ENCODE data around the gene CLEC17A.

CLEC17A gene

DNA sequence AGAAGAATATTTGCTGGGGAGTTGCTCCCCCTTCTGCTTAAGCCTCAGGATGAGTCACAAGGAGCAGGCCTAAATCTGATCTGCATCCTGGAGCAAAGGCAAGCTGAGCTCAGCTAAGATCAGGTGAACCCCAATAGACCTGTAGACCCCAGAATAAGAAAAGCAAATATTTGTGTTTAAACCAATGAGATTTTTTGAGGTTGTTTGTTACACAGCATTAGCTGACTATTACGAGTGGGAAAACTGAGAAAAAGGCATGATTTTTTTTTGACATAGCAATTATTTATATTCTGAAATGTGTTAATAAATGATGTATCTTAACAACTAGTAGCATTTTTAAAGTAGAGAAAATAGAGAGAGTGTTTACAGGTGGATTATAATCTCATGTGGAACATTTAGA is 46.7 kb downstream of the CLEC17A start:
- Mint-ChIP-seq H3K4me3 (no peak overlapping the region), H3K36me3 (ENCODE audit: low read depth) (no peaks in the 10 kb centered on the region), H3K27ac (no peak overlapping the region), H3K9me3 (peaks cover 15% of the 10 kb centered on the region), H3K4me1 (ENCODE audit: low read depth) (no peaks in the 10 kb centered on the region), H3K27me3 (ENCODE audit: low read depth) (no peaks in the 10 kb centered on the region)

DNA sequence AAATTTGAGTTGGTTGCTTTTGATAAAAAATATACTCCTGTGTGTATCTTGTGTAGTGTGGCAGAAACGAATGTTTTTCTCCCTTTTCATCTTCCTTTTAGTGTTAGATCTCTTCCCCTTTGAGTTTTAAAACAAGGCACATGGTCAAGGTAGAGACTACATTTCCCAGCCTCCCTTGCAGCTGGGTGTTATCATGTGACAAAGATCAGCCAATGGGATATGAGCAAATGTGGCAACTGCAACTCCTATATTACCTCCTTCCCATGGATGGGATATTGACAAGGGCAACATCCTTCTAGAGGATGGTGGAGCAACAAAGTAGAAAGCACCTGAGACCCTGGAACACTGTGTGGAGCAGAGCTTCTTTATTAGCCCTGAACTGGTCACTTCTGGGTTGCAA is 49.4 kb downstream of the CLEC17A start:
- no peaks in the 10 kb centered on the region for H3K36me3 Mint-ChIP-seq (ENCODE audit: low read depth)

DNA sequence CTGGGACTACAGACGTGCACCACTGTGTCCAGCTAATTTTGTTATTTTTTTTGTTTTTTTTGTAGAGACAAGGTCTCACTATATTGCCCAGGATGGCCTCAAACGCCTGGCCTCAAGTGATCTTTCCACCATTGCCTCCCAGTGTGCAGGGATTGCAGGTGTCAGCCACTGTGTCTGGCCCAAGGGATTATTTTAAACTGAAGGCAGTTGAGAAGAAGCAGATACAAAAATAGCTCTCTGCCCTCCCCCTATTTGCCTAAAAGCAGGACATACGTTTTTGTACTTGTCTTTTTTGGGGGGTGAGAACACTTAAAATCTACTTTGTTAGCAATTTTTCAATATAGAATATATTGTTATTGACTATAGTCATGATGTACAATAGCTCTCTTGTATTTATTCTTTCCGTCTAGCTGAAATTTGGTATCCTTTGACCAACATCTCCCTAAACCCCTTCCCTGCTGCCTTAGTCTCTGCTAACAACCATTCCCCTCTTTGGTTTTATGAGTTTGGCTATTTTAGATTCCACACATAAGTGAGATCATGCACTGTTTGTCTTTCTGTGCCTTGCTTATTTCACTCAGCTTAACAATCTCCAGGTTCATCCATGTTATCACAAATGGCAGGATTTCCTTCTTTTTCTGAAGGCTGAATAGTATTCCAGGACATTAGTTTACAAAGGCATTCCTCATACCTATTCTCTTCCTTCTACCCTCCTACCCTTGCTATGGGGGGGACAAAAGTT is 56.8 kb downstream of the CLEC17A start:
- H3K27me3 Mint-ChIP-seq (ENCODE audit: low read depth) = no peaks in the 10 kb centered on the region
- H3K4me1 Mint-ChIP-seq (ENCODE audit: low read depth) = no peaks in the 10 kb centered on the region
- peaks cover 20% of the 10 kb centered on the region for H3K9me3 Mint-ChIP-seq
- H3K27ac Mint-ChIP-seq = no peak overlapping the region
- no peak overlapping the region for H3K4me3 Mint-ChIP-seq
- no peaks in the 10 kb centered on the region for H3K36me3 Mint-ChIP-seq (ENCODE audit: low read depth)

More for the DNA sequence above, 49.4 kb downstream of the CLEC17A start:
- Mint-ChIP-seq H3K4me3 (no peak overlapping the region), H3K27me3 (ENCODE audit: low read depth) (no peaks in the 10 kb centered on the region), H3K4me1 (ENCODE audit: low read depth) (no peaks in the 10 kb centered on the region), H3K27ac (no peak overlapping the region), H3K9me3 (peaks cover 12% of the 10 kb centered on the region)

DNA sequence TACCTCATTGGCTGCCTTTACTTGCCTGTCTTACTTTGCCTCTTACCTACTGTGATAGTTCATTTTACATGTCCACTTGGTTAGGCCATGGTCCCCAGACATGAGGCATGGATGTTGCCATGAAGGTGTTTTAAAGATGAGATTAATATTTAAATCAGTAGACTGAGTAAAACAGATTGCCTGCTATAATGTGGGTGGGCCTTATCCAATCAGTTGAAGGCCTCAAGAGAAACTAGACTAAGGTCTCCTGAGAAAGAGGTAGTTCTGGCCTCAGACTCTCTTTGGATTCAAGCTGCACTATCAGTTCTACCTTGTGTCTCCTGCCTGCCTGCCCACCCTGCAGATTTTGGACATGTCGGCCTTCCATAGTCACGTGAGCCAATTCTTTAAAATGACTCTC is 65.6 kb downstream of the CLEC17A start:
- Mint-ChIP-seq H3K27ac (no peak overlapping the region), H3K36me3 (ENCODE audit: low read depth) (no peaks in the 10 kb centered on the region), H3K9me3 (peaks cover 5% of the 10 kb centered on the region), H3K27me3 (ENCODE audit: low read depth) (peaks cover 3% of the 10 kb centered on the region), H3K4me1 (ENCODE audit: low read depth) (no peaks in the 10 kb centered on the region), H3K4me3 (no peak overlapping the region)

DNA sequence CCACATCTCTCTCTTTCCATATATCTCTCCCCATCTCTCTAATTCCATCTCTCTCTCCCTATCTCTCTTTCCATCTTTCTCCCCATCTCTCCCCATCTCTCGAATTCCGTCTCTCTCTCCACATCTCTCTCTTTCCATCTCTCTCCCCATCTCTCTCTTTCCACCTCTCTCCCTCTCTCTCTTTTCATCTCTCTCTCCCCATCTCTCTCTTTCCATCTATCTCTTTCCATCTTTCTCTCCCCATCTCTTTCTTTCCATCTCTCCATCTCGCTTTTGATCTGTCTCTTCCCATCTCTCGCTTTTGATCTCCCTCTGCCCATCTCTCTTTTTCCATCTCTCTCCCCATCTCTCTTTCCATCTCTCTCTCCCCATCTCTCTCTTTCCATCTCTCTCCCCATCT is 66.1 kb downstream of the CLEC17A start:
- no peaks in the 10 kb centered on the region for H3K4me1 Mint-ChIP-seq (ENCODE audit: low read depth)
- H3K27ac Mint-ChIP-seq = no peak overlapping the region
- peaks cover 3% of the 10 kb centered on the region for H3K27me3 Mint-ChIP-seq (ENCODE audit: low read depth)
- H3K36me3 Mint-ChIP-seq (ENCODE audit: low read depth) = no peaks in the 10 kb centered on the region
- no peak overlapping the region for H3K4me3 Mint-ChIP-seq
- peaks cover 5% of the 10 kb centered on the region for H3K9me3 Mint-ChIP-seq

DNA sequence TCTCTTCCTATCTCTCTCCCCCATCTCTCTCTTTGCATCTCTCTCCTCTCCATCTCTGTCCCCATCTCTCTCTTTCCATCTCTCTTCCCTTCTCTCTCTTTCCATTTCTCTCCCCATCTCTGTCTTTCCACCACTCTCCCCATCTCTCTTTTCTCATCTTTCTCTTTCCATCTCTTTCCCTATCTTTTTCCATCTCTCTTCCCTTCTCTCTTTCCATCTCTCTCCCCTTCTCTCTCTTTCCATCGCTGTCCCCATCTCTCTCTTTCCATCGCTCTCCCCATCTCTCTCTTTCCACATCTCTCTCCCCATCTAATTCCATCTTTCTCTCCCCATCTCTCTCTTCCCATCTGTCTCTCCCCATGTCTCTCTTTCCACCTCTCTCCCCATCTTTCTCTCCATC is 67.3 kb downstream of the CLEC17A start:
- Mint-ChIP-seq H3K4me3 (no peak overlapping the region), H3K4me1 (ENCODE audit: low read depth) (no peaks in the 10 kb centered on the region), H3K36me3 (ENCODE audit: low read depth) (no peaks in the 10 kb centered on the region), H3K27ac (no peak overlapping the region), H3K27me3 (ENCODE audit: low read depth) (peaks cover 3% of the 10 kb centered on the region), H3K9me3 (peaks cover 5% of the 10 kb centered on the region)

DNA sequence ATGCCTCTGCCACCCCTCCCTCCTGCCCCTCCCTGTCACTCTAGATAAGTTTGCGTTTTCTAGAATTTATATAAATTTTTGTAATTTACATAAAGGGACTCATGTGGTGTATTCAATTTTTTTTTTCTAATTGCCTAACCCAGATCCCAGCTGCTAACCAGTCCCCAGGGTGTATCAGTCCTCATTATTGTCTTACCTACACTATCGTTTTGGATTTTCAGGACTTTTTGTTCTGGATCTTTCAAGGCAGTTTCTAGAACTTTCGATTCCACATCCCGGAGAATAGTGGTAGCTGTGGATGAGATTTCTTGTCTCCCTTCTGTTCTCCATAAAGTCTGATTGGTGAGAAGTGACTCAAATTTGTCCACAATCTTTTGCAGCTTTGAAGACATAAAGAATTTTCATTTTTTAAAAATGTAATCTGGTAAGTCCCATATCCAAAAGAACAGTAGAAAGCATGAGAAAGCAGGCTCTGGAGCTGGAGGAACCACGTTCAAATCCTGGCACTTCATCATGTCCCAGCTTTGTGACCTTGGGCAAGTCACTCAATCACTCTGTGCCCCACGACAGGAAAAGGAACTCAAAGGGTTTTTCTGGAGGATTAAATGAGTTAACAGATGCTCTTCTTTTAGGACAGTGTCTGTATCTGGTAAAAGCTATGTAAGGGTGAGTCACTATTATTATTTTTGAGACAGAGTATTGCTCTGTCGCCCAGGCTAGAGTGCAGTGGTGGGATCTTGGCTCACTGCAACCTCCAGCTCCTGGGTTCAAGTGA is 72.1 kb downstream of the CLEC17A start:
- Mint-ChIP-seq H3K27me3 (ENCODE audit: low read depth) (peaks cover 3% of the 10 kb centered on the region), H3K4me3 (no peak overlapping the region), H3K36me3 (ENCODE audit: low read depth) (no peaks in the 10 kb centered on the region), H3K4me1 (ENCODE audit: low read depth) (no peaks in the 10 kb centered on the region), H3K9me3 (no peaks in the 10 kb centered on the region), H3K27ac (no peak overlapping the region)

DNA sequence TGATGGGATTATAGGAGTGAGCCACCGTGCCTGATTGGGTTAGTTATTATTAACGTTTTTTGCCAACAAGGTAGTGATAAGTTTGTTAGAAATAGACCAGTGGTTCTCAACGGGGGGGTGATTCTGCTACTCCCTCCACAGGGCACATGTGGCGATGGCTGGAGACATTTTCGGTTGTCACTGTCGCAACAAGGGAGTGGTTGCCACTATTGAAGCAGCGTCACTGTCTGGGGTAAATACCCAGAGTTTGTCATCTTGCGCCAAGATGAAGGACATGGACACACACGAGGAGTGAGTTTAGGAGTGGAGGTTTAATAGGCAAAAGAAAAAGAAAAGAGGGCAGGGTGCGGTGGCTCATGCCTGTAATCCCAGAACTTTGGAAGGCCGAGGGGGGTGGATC is 72.8 kb downstream of the CLEC17A start:
- Mint-ChIP-seq H3K27ac (no peak overlapping the region), H3K36me3 (ENCODE audit: low read depth) (no peaks in the 10 kb centered on the region), H3K4me1 (ENCODE audit: low read depth) (no peaks in the 10 kb centered on the region), H3K27me3 (ENCODE audit: low read depth) (no peaks in the 10 kb centered on the region), H3K4me3 (no peak overlapping the region), H3K9me3 (no peaks in the 10 kb centered on the region)

DNA sequence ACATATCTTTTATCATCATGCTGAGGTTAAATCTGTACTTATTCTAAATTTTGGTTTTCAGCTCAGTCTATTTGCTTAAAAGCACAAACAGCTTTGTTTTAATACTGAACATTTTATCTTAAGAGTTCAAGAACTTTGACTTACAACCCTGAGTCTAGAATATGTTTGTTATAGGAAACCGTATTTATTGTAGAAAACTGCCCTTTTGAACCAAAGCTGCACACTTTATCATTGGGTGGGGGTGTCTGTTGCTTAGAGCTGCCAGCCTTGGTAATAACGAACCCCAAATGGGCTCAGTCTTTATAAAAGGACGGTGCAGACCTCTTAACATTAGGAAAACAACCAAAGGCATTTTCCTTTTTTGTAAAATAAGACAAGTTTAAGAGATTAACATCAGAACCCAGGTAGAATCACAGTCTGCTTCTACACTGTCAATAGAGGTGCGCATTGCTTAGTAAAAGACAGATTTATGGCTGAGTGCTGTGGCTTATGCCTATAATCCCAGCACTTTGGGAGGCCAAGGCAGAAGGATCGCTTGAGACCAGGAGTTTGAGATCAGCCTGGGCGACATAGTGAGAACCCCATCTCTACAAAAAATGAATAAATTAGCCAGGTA is 77.1 kb downstream of the CLEC17A start:
- Mint-ChIP-seq H3K4me3 (no peak overlapping the region), H3K27ac (no peak overlapping the region), H3K36me3 (ENCODE audit: low read depth) (no peaks in the 10 kb centered on the region)

DNA sequence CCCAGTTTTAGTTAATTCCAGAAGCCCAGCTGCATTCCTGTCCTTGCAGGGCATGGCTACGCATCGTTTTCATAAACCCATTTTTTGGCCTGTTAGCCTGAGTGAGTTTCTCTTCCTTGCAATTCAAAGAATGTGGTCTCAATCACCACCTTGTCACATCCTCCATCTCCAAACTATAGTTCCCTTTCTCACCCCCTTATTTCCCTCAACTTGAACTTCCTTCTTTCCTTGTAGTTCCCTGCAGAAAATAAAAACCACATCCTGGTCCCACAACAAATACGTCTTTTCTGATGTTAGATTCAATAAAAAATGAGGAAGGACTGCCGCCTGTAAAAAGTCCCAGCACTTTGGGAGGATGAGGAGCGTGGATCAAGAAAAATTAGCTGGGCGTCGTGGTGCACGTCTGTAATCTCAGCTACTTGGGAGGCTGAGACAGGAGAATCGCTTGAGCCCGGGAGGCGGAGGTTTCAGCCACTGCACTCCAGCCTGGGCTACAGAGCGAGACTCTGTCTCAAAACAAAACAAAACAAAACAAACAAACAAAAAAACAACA is 78.6 kb downstream of the CLEC17A start:
- Mint-ChIP-seq H3K36me3 (ENCODE audit: low read depth) (no peaks in the 10 kb centered on the region), H3K4me3 (no peak overlapping the region), H3K27me3 (ENCODE audit: low read depth) (peaks cover 8% of the 10 kb centered on the region), H3K9me3 (no peaks in the 10 kb centered on the region), H3K4me1 (ENCODE audit: low read depth) (no peaks in the 10 kb centered on the region), H3K27ac (no peak overlapping the region)

More for the DNA sequence above, 77.1 kb downstream of the CLEC17A start:
- H3K4me1 Mint-ChIP-seq (ENCODE audit: low read depth) = no peaks in the 10 kb centered on the region
- H3K27me3 Mint-ChIP-seq (ENCODE audit: low read depth) = peaks cover 8% of the 10 kb centered on the region
- no peaks in the 10 kb centered on the region for H3K9me3 Mint-ChIP-seq
